HEK293 (cell line): ENCODE data around the gene MGAT4B.

Source experiments
- CTCF ChIP-seq: fragments of 450-650 bp; formaldehyde crosslinking; IDR thresholded peaks from 2 replicates; pipeline ENCODE4 v1.5.1; 2016; ENCODE audit warnings: missing biosample characterization, missing genetic modification characterization
- INSM2 ChIP-seq: fragments of 450-650 bp; formaldehyde crosslinking; IDR thresholded peaks from 2 replicates; pipeline ENCODE4 v1.5.1; 2016; ENCODE audit warnings: missing biosample characterization, missing genetic modification characterization
- KLF7 ChIP-seq: fragments of 450-650 bp; formaldehyde crosslinking; IDR thresholded peaks from 2 replicates; pipeline ENCODE4 v1.5.1; 2016; ENCODE audit warnings: missing biosample characterization, missing genetic modification characterization, borderline replicate concordance
- OVOL3 ChIP-seq: fragments of 450-650 bp; formaldehyde crosslinking; IDR thresholded peaks from 2 replicates; pipeline ENCODE4 v1.5.1; 2016; ENCODE audit warnings: missing biosample characterization, missing genetic modification characterization
- PBX3 ChIP-seq: sonication (generic); formaldehyde crosslinking; IDR thresholded peaks from 2 replicates; pipeline ENCODE4 v1.8.1; 2022; ENCODE audit warnings: mild to moderate bottlenecking, moderate library complexity, missing genetic modification reagents
- PRDM4 ChIP-seq: fragments of 450-650 bp; formaldehyde crosslinking; IDR thresholded peaks from 2 replicates; pipeline ENCODE4 v1.5.1; 2017; ENCODE audit warnings: missing biosample characterization, missing genetic modification characterization
- SP2 ChIP-seq: fragments of 450-650 bp; formaldehyde crosslinking; IDR thresholded peaks from 2 replicates; pipeline ENCODE4 v1.5.1; 2016; ENCODE audit warnings: missing biosample characterization, missing genetic modification characterization
- TRIM28 ChIP-seq: IDR thresholded peaks from 2 replicates; pipeline ENCODE4 v1.6.1; 2011; ENCODE audit warnings: low read length, control low read depth, borderline replicate concordance
- ZBTB20 ChIP-seq: fragments of 450-650 bp; formaldehyde crosslinking; IDR thresholded peaks from 2 replicates; pipeline ENCODE4 v1.5.1; 2016; ENCODE audit warnings: missing biosample characterization, missing genetic modification characterization
- ZBTB8A ChIP-seq: fragments of 450-650 bp; formaldehyde crosslinking; IDR thresholded peaks from 2 replicates; pipeline ENCODE4 v1.5.1; 2016; ENCODE audit warnings: missing biosample characterization, missing genetic modification characterization
- ZIC2 ChIP-seq: fragments of 450-650 bp; formaldehyde crosslinking; IDR thresholded peaks from 2 replicates; pipeline ENCODE4 v1.5.1; 2016; ENCODE audit warnings: missing biosample characterization, missing genetic modification characterization
- ZNF10 ChIP-seq: fragments of 450-650 bp; formaldehyde crosslinking; IDR thresholded peaks from 2 replicates; pipeline ENCODE4 v1.5.1; 2017; ENCODE audit warnings: missing biosample characterization, missing genetic modification characterization
- ZNF114 ChIP-seq: fragments of 450-650 bp; formaldehyde crosslinking; IDR thresholded peaks from 2 replicates; pipeline ENCODE4 v1.5.0; 2017; ENCODE audit warnings: missing biosample characterization, missing genetic modification characterization
- ZNF133 ChIP-seq: fragments of 450-650 bp; formaldehyde crosslinking; IDR thresholded peaks from 2 replicates; pipeline ENCODE4 v1.5.1; 2016; ENCODE audit warnings: missing biosample characterization, missing genetic modification characterization
- ZNF140 ChIP-seq: fragments of 450-650 bp; formaldehyde crosslinking; IDR thresholded peaks from 2 replicates; pipeline ENCODE4 v1.5.1; 2016; ENCODE audit warnings: missing biosample characterization, missing genetic modification characterization
- ZNF16 ChIP-seq: fragments of 450-650 bp; formaldehyde crosslinking; IDR thresholded peaks from 2 replicates; pipeline ENCODE4 v1.5.1; 2016; ENCODE audit warnings: low read depth, missing biosample characterization, missing genetic modification characterization
- ZNF214 ChIP-seq: fragments of 450-650 bp; formaldehyde crosslinking; IDR thresholded peaks from 2 replicates; pipeline ENCODE4 v1.5.1; 2017; ENCODE audit warnings: missing biosample characterization, mild to moderate bottlenecking, missing genetic modification characterization, borderline replicate concordance
- ZNF280D ChIP-seq: fragments of 450-650 bp; formaldehyde crosslinking; IDR thresholded peaks from 2 replicates; pipeline ENCODE4 v1.5.1; 2016; ENCODE audit warnings: missing biosample characterization, missing genetic modification characterization
- ZNF324 ChIP-seq: fragments of 450-650 bp; formaldehyde crosslinking; IDR thresholded peaks from 2 replicates; pipeline ENCODE4 v1.5.1; 2016; ENCODE audit warnings: missing biosample characterization, missing genetic modification characterization
- ZNF354C ChIP-seq: fragments of 450-650 bp; formaldehyde crosslinking; IDR thresholded peaks from 2 replicates; pipeline ENCODE4 v1.5.1; 2016; ENCODE audit warnings: missing biosample characterization, missing genetic modification characterization, low read depth, borderline replicate concordance
- ZNF48 ChIP-seq: fragments of 450-650 bp; formaldehyde crosslinking; IDR thresholded peaks from 2 replicates; pipeline ENCODE4 v1.5.1; 2016; ENCODE audit warnings: missing biosample characterization, missing genetic modification characterization
- ZNF513 ChIP-seq: fragments of 450-650 bp; IDR thresholded peaks from 2 replicates; pipeline ENCODE4 v1.5.1; 2018; ENCODE audit warnings: missing biosample characterization, missing genetic modification characterization
- ZNF548 ChIP-seq: fragments of 450-650 bp; formaldehyde crosslinking; IDR thresholded peaks from 2 replicates; pipeline ENCODE4 v1.5.1; 2016; ENCODE audit warnings: missing biosample characterization, missing genetic modification characterization
- ZNF560 ChIP-seq: fragments of 450-650 bp; formaldehyde crosslinking; IDR thresholded peaks from 2 replicates; pipeline ENCODE4 v1.5.1; 2017; ENCODE audit warnings: missing biosample characterization, missing genetic modification characterization, borderline replicate concordance
- ZNF561 ChIP-seq: fragments of 450-650 bp; IDR thresholded peaks from 2 replicates; pipeline ENCODE4 v1.5.1; 2018; ENCODE audit warnings: missing biosample characterization, missing genetic modification characterization, borderline replicate concordance
- ZNF624 ChIP-seq: fragments of 450-650 bp; formaldehyde crosslinking; IDR thresholded peaks from 2 replicates; pipeline ENCODE4 v1.5.1; 2017; ENCODE audit warnings: missing biosample characterization, missing genetic modification characterization
- ZNF692 ChIP-seq: fragments of 450-650 bp; formaldehyde crosslinking; IDR thresholded peaks from 2 replicates; pipeline ENCODE4 v1.5.1; 2016; ENCODE audit warnings: missing biosample characterization, missing genetic modification characterization

Gene MGAT4B

GRCh38 chr5:179821298-179822058, 14.8 kb upstream of the MGAT4B start (continued):
- TF ChIP-seq ZNF692 (tag by site-specific recombination) = peak; percentile 46; the same call in 1 of the 2 replicates
- no peak for TF ChIP-seq ZNF140 (tag by site-specific recombination)
- TF ChIP-seq ZNF324 (tag by site-specific recombination) = no peak
- peak; percentile 86 for TF ChIP-seq CTCF (tag by site-specific recombination)
- no peak for TF ChIP-seq PBX3
- no peak for TF ChIP-seq ZNF114 (tag by site-specific recombination)
- TF ChIP-seq ZIC2 (tag by site-specific recombination) = peak; percentile 86
- TF ChIP-seq KLF7 (tag by site-specific recombination) = no peak; the same call in 1 of the 2 replicates
- no peak for TF ChIP-seq ZNF513 (tag by site-specific recombination)
- TF ChIP-seq OVOL3 (tag by site-specific recombination) = no peak
- TF ChIP-seq ZNF10 (tag by site-specific recombination) = no peak
- TF ChIP-seq ZBTB20 (tag by site-specific recombination) = no peak; the same call in 1 of the 2 replicates
- no peak for TF ChIP-seq ZNF48 (tag by site-specific recombination)
- 0 out of 2 replicates have a peak, but pooled peaks have one; percentile 4 for TF ChIP-seq PRDM4 (tag by site-specific recombination)
- TF ChIP-seq SP2 (tag by site-specific recombination) = peak; percentile 95
- no peak for TF ChIP-seq ZNF561 (tag by site-specific recombination)
- TF ChIP-seq ZNF624 (tag by site-specific recombination) = no peak
- TF ChIP-seq ZNF548 (tag by site-specific recombination) = no peak
- TF ChIP-seq ZNF354C = no peak
- TF ChIP-seq ZNF280D = no peak
- no peak for TF ChIP-seq ZNF16 (tag by site-specific recombination)
- peak; percentile 81 for TF ChIP-seq ZBTB8A
- TF ChIP-seq INSM2 (tag by site-specific recombination) = no peak
- TF ChIP-seq ZNF214 = no peak
- no peak for TF ChIP-seq ZNF560 (tag by site-specific recombination)
- no peak for TF ChIP-seq TRIM28
- TF ChIP-seq ZNF133 (tag by site-specific recombination) = no peak
